DOHH2 (cell line): ENCODE measurements around the gene CLSTN1.

Source experiments
- H3F3A ChIP-seq: fragments of 200-600 bp; sonication (generic), shearing (Covaris generic); 2 replicates; pipeline ENCODE4 v1.6.0; 2016; ENCODE audit warnings: antibody characterized with exemption, mild to moderate bottlenecking; ENCODE audit not compliant: control insufficient read depth, insufficient read depth
- H3K27ac ChIP-seq: fragments of 200-600 bp; sonication (generic); 2 replicates; pipeline ENCODE4 v1.5.1; 2014; ENCODE audit warnings: low read depth, mild to moderate bottlenecking, low read length, moderate library complexity
- H3K27me3 ChIP-seq: fragments of 200-600 bp; sonication (generic); 2 replicates; pipeline ENCODE4 v1.6.1; 2014; ENCODE audit warnings: mild to moderate bottlenecking, low read length, mixed read lengths; ENCODE audit not compliant: control insufficient read depth
- H3K36me3 ChIP-seq: fragments of 200-600 bp; sonication (generic); 2 replicates; pipeline ENCODE4 v1.6.1; 2014; ENCODE audit warnings: mild to moderate bottlenecking, low read length, moderate library complexity, mixed read lengths; ENCODE audit not compliant: control insufficient read depth
- H3K4me1 ChIP-seq: fragments of 200-600 bp; sonication (generic); 2 replicates; pipeline ENCODE4 v1.6.1; 2014; ENCODE audit warnings: mild to moderate bottlenecking, low read length, mixed read lengths; ENCODE audit not compliant: control insufficient read depth
- H3K4me2 ChIP-seq: fragments of 200-600 bp; sonication (generic); 2 replicates; pipeline ENCODE4 v1.6.0; 2014; ENCODE audit warnings: mild to moderate bottlenecking, low read length, moderate library complexity
- H3K4me3 ChIP-seq: fragments of 200-600 bp; sonication (generic); 2 replicates; pipeline ENCODE4 v1.5.1; 2014; ENCODE audit warnings: mild to moderate bottlenecking, low read length, mixed read lengths
- H3K79me2 ChIP-seq: fragments of 200-600 bp; sonication (generic); 2 replicates; pipeline ENCODE4 v1.6.1; 2014; ENCODE audit warnings: mild to moderate bottlenecking, low read length, mixed read lengths; ENCODE audit not compliant: control insufficient read depth
- H3K9me2 ChIP-seq: fragments of 200-600 bp; sonication (generic); replicated peaks from 2 replicates; pipeline ENCODE4 v1.6.1; 2014; ENCODE audit warnings: mild to moderate bottlenecking, low read length, mixed read lengths; ENCODE audit not compliant: control insufficient read depth
- H3K9me3 ChIP-seq: fragments of 200-600 bp; sonication (generic); 2 replicates; pipeline ENCODE4 v1.6.1; 2014; ENCODE audit warnings: antibody characterized with exemption, low read length, mixed read lengths; ENCODE audit not compliant: control insufficient read depth, insufficient read depth
- H4K20me1 ChIP-seq: fragments of 200-600 bp; sonication (generic); 2 replicates; pipeline ENCODE4 v1.6.0; 2014; ENCODE audit warnings: low read depth, mild to moderate bottlenecking, antibody characterized with exemption, low read length, moderate library complexity; ENCODE audit not compliant: control insufficient read depth, insufficient read depth
- EZH2phosphoT487 ChIP-seq: fragments of 200-600 bp; sonication (generic); IDR thresholded peaks from 2 replicates; pipeline ENCODE4 v1.6.1; 2017; ENCODE audit warnings: borderline replicate concordance, mild to moderate bottlenecking, antibody characterized with exemption, low read length, moderate library complexity, mixed read lengths
- TF ChIP-seq, protein P1 (sequence below): fragments of 200-600 bp; sonication (generic); IDR thresholded peaks from one replicate; pipeline ENCODE4 v1.5.1; 2014; ENCODE audit warnings: antibody characterized with exemption, mild to moderate bottlenecking, low read depth, low read length; ENCODE audit not compliant: poor library complexity, severe bottlenecking

CLSTN1 gene

DNA sequence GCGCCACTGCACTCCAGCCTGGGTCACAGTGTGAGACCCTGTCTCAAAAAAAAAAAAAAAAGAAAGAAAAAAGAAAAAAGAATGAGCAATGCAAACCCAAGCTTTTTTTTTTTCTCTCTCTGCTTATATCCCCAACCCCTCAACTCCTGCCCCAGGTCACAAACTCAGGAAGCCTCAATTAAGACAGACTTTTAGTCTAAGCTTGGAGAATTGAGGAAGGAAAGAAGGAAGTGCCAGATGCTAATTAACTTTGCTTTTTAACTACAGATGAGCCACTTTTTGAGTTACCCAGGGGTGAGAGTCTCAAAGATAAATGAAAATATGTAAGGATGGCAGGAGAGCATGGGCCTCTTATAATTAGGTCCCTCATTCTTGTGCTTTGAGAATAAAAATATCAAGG, 139.0 kb downstream of the CLSTN1 start:
- H3K4me1 ChIP-seq, result peaks cover 65% of the 10 kb centered on the region
- no peaks in the 10 kb centered on the region for H3K9me3 ChIP-seq
- H3K4me2 ChIP-seq, result peak overlapping the region; percentile 41
- TF ChIP-seq, protein P1, sequence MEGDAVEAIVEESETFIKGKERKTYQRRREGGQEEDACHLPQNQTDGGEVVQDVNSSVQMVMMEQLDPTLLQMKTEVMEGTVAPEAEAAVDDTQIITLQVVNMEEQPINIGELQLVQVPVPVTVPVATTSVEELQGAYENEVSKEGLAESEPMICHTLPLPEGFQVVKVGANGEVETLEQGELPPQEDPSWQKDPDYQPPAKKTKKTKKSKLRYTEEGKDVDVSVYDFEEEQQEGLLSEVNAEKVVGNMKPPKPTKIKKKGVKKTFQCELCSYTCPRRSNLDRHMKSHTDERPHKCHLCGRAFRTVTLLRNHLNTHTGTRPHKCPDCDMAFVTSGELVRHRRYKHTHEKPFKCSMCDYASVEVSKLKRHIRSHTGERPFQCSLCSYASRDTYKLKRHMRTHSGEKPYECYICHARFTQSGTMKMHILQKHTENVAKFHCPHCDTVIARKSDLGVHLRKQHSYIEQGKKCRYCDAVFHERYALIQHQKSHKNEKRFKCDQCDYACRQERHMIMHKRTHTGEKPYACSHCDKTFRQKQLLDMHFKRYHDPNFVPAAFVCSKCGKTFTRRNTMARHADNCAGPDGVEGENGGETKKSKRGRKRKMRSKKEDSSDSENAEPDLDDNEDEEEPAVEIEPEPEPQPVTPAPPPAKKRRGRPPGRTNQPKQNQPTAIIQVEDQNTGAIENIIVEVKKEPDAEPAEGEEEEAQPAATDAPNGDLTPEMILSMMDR, result no peak
- no peak for TF ChIP-seq EZH2phosphoT487
- no peak overlapping the region for H3K27ac ChIP-seq
- 0 out of 2 replicates have a peak overlapping the region, but pooled peaks have one; percentile 7 for H3K4me3 ChIP-seq
- H3F3A ChIP-seq, result peaks cover 24% of the 10 kb centered on the region
- no peaks in the 10 kb centered on the region for H3K36me3 ChIP-seq
- H3K27me3 ChIP-seq, result 0 out of 2 replicates have a peak, but pooled peaks cover 4% of the 10 kb centered on the region
- no peaks in the 10 kb centered on the region for H3K9me2 ChIP-seq
- H3K79me2 ChIP-seq, result peaks cover 60% of the 10 kb centered on the region
- H4K20me1 ChIP-seq, result peaks cover 12% of the 10 kb centered on the region

DNA sequence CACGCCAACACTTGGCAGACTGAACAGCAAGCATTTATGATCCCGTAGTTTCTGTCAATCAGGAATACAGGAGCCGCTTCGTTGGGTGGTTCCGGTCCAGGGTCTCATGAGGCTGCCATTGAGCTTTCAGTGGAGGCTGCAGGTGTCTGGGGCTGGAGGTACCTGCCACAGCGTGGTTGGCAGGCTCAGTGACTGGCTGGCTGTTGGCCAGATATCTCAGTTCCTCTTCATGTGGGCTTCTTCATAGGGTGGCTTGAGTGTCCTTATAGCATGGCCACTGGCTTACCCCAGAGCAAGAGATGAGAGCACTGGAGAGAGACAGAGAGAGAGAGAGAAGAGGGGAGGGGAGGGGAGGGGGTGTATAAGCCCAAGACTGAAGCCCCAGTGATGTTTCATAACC, 142.9 kb downstream of the CLSTN1 start:
- peaks cover 51% of the 10 kb centered on the region for H3K79me2 ChIP-seq
- no peaks in the 10 kb centered on the region for H3K36me3 ChIP-seq
- no peaks in the 10 kb centered on the region for H3K27me3 ChIP-seq
- H3K4me3 ChIP-seq, result peak overlapping the region; percentile 40; the same call in 1 of the 2 replicates
- no peak overlapping the region; the same call in 1 of the 2 replicates for H3K27ac ChIP-seq
- H4K20me1 ChIP-seq, result peaks cover 4% of the 10 kb centered on the region
- peaks cover 35% of the 10 kb centered on the region for H3K4me1 ChIP-seq
- TF ChIP-seq, protein P1, result no peak
- TF ChIP-seq EZH2phosphoT487, result no peak
- peaks cover 17% of the 10 kb centered on the region for H3F3A ChIP-seq
- H3K9me2 ChIP-seq, result no peaks in the 10 kb centered on the region
- peak overlapping the region; percentile 52 for H3K4me2 ChIP-seq
- no peaks in the 10 kb centered on the region for H3K9me3 ChIP-seq

DNA sequence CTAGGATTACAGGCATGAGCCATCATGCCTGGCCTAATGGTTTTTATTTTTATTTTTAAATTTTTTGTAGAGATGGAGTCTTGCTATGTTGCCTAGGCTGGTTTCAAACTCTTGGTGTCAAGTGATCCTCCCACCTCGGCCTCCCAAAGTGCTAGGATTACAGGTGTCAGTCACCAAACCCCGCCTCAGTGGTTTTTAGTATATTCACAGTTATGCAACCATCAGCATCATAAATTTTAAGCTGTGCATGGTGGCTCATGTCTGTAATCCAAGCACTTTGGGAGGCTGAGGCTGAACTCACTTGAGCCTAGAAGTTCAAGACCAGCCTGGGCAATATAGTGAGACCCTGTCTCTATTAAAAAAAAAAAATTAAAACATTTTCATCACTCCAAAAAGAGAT, 143.7 kb downstream of the CLSTN1 start:
- Histone ChIP-seq H3F3A (peaks cover 12% of the 10 kb centered on the region; the same call in 1 of the 2 replicates), H3K27ac (no peak overlapping the region), H3K9me3 (no peaks in the 10 kb centered on the region), H3K4me3 (no peak overlapping the region; the same call in 1 of the 2 replicates), H3K27me3 (no peaks in the 10 kb centered on the region), H3K36me3 (no peaks in the 10 kb centered on the region), H3K79me2 (peaks cover 47% of the 10 kb centered on the region), H3K4me2 (peak overlapping the region; percentile 52; the same call in 1 of the 2 replicates), H3K4me1 (peaks cover 28% of the 10 kb centered on the region), H3K9me2 (no peaks in the 10 kb centered on the region), H4K20me1 (peaks cover 2% of the 10 kb centered on the region)
- TF ChIP-seq, protein P1, result no peak
- no peak for TF ChIP-seq EZH2phosphoT487
